ENCODE measurements around the gene RSRC2.

RSRC2 gene

GRCh38 chr12:122460641-122461040 is 66.1 kb downstream of the RSRC2 start:
- in situ Hi-C loops (cut with HindIII; ENCODE audit: low pct_ligation_motif_present, low sequenced_read_pairs): no loop called here
- TF ChIP-seq CTCF (IDR thresholded peaks at IDR 0.05; ENCODE audit: low read depth, low read length, missing control alignments): no peak
- H3K27me3 ChIP-seq (replicated peaks): no peaks in the 10 kb centered on the region
- H3K4me3 ChIP-seq (ENCODE audit: low read depth, low read length): no peak overlapping the region
- no peaks in the 10 kb centered on the region for H3K36me3 ChIP-seq (replicated peaks)
- DNase-seq: no peak
- no peak overlapping the region for H3K27ac ChIP-seq

GRCh38 chr12:122460061-122460460 is 66.7 kb downstream of the RSRC2 start:
- in situ Hi-C loops (cut with HindIII; ENCODE audit: low pct_ligation_motif_present, low sequenced_read_pairs): no loop called here
- no peak for DNase-seq
- Histone ChIP-seq H3K36me3 (replicated peaks) (no peaks in the 10 kb centered on the region), H3K4me3 (ENCODE audit: low read depth, low read length) (no peak overlapping the region), H3K27me3 (replicated peaks) (no peaks in the 10 kb centered on the region), H3K27ac (no peak overlapping the region)
- no peak for TF ChIP-seq CTCF (IDR thresholded peaks at IDR 0.05; ENCODE audit: low read depth, low read length, missing control alignments)

GRCh38 chr12:122459211-122459610 is 67.5 kb downstream of the RSRC2 start:
- no peak for TF ChIP-seq CTCF (IDR thresholded peaks at IDR 0.05; ENCODE audit: low read depth, low read length, missing control alignments)
- Histone ChIP-seq H3K4me3 (ENCODE audit: low read depth, low read length) (no peak overlapping the region), H3K27me3 (replicated peaks) (no peaks in the 10 kb centered on the region), H3K27ac (no peak overlapping the region), H3K36me3 (replicated peaks) (no peaks in the 10 kb centered on the region)
- in situ Hi-C loops (cut with HindIII; ENCODE audit: low pct_ligation_motif_present, low sequenced_read_pairs): no loop called here
- DNase-seq: no peak

- Histone ChIP-seq H3K27me3 (replicated peaks) (no peaks in the 10 kb centered on the region), H3K4me3 (ENCODE audit: low read depth, low read length) (no peak overlapping the region), H3K27ac (no peak overlapping the region), H3K36me3 (replicated peaks) (no peaks in the 10 kb centered on the region)
- in situ Hi-C loops (cut with HindIII; ENCODE audit: low pct_ligation_motif_present, low sequenced_read_pairs): no loop called here
- DNase-seq: no peak
- no peak for TF ChIP-seq CTCF (IDR thresholded peaks at IDR 0.05; ENCODE audit: low read depth, low read length, missing control alignments)
Measured at GRCh38 chr12:122458105-122459035, 68.4 kb downstream of the RSRC2 start.

- H3K4me3 ChIP-seq (ENCODE audit: low read depth, low read length): no peak overlapping the region
- in situ Hi-C loops (cut with HindIII; ENCODE audit: low pct_ligation_motif_present, low sequenced_read_pairs): no loop called here
- H3K36me3 ChIP-seq (replicated peaks): no peaks in the 10 kb centered on the region
- H3K27ac ChIP-seq: no peak overlapping the region
- no peaks in the 10 kb centered on the region for H3K27me3 ChIP-seq (replicated peaks)
- DNase-seq: no peak
- TF ChIP-seq CTCF (IDR thresholded peaks at IDR 0.05; ENCODE audit: low read depth, low read length, missing control alignments): no peak
Measured at GRCh38 chr12:122457627-122458026, 69.1 kb downstream of the RSRC2 start.

All from brain microvascular endothelial cell (primary cell).